OCI-LY1 (cell line): ENCODE measurements around the gene ATXN7L1.

Experiments used
- H2AFZ ChIP-seq: fragments of 200-600 bp; sonication (generic), shearing (Covaris generic); 2 replicates; pipeline ENCODE4 v1.6.0; 2014; ENCODE audit warnings: antibody characterized with exemption, mild to moderate bottlenecking, low read length
- H3F3A ChIP-seq: fragments of 200-600 bp; sonication (generic), shearing (Covaris generic); 2 replicates; pipeline ENCODE4 v1.6.0; 2014; ENCODE audit warnings: mild to moderate bottlenecking, antibody characterized with exemption, low read length, moderate library complexity; ENCODE audit not compliant: insufficient read depth
- H3K27ac ChIP-seq: fragments of 200-600 bp; sonication (generic); 2 replicates; pipeline ENCODE4 v1.5.1; 2014; ENCODE audit warnings: low read length, mixed run types, mild to moderate bottlenecking, low read depth; ENCODE audit not compliant: poor library complexity, severe bottlenecking
- H3K27me3 ChIP-seq: fragments of 200-600 bp; sonication (generic); 2 replicates; pipeline ENCODE4 v1.6.0; 2014; ENCODE audit warnings: antibody characterized with exemption, mild to moderate bottlenecking, low read length, moderate library complexity; ENCODE audit not compliant: insufficient read depth
- H3K36me3 ChIP-seq: fragments of 200-600 bp; sonication (generic); 2 replicates; pipeline ENCODE4 v1.6.1; 2014; ENCODE audit warnings: mild to moderate bottlenecking, antibody characterized with exemption, low read length, moderate library complexity, mixed read lengths; ENCODE audit not compliant: insufficient read depth
- H3K4me1 ChIP-seq: fragments of 200-600 bp; sonication (generic); 2 replicates; pipeline ENCODE4 v1.5.1; 2014; ENCODE audit warnings: mild to moderate bottlenecking, low read length, moderate library complexity; ENCODE audit not compliant: insufficient read depth, severe bottlenecking
- H3K4me2 ChIP-seq: fragments of 200-600 bp; sonication (generic), shearing (Covaris generic); 2 replicates; pipeline ENCODE4 v1.6.1; 2014; ENCODE audit warnings: low read length
- H3K4me3 ChIP-seq: fragments of 200-600 bp; sonication (generic); 2 replicates; pipeline ENCODE4 v1.5.1; 2014; ENCODE audit warnings: low read length, low read depth, mild to moderate bottlenecking, mixed read lengths; ENCODE audit not compliant: poor library complexity, severe bottlenecking
- H3K79me2 ChIP-seq: fragments of 200-600 bp; shearing (Covaris generic); 2 replicates; pipeline ENCODE4 v1.6.1; 2016; ENCODE audit warnings: mixed run types, low read length, mixed read lengths; ENCODE audit not compliant: insufficient read depth
- H3K9ac ChIP-seq: fragments of 200-600 bp; sonication (generic), shearing (Covaris generic); 2 replicates; pipeline ENCODE4 v1.6.1; 2014; ENCODE audit warnings: mild to moderate bottlenecking, low read length, mixed read lengths
- H3K9me2 ChIP-seq: fragments of 200-600 bp; sonication (generic), shearing (Covaris generic); 2 replicates; pipeline ENCODE4 v1.6.1; 2014; ENCODE audit warnings: low read depth, mild to moderate bottlenecking, low read length, mixed read lengths
- H3K9me3 ChIP-seq: fragments of 200-600 bp; shearing (Covaris generic); 2 replicates; pipeline ENCODE4 v1.6.1; 2014; ENCODE audit warnings: low read length, mixed read lengths
- H4K20me1 ChIP-seq: fragments of 200-600 bp; sonication (generic), shearing (Covaris generic); 2 replicates; pipeline ENCODE4 v1.6.0; 2016; ENCODE audit warnings: mild to moderate bottlenecking, low read length; ENCODE audit not compliant: insufficient read depth
- CTCF ChIP-seq: fragments of 200-600 bp; sonication (generic), shearing (Covaris generic); IDR thresholded peaks from 2 replicates; pipeline ENCODE4 v1.5.1; 2017; ENCODE audit warnings: mild to moderate bottlenecking, antibody characterized with exemption, low read length, moderate library complexity, mixed read lengths
- EZH2 ChIP-seq: fragments of 200-600 bp; sonication (generic), shearing (Covaris generic); IDR thresholded peaks from 2 replicates; pipeline ENCODE4 v1.8.0; 2017; ENCODE audit warnings: borderline replicate concordance, mixed run types, mild to moderate bottlenecking, antibody characterized with exemption, low read length, moderate library complexity, mixed read lengths

The ATXN7L1 gene

GRCh38 chr7:105644937-105645336 lies 231.5 kb downstream of the ATXN7L1 start:
- no peaks in the 10 kb centered on the region for H3K79me2 ChIP-seq
- H3K4me3 ChIP-seq: no peak overlapping the region
- no peaks in the 10 kb centered on the region for H3K4me1 ChIP-seq
- H2AFZ ChIP-seq: no peak overlapping the region
- H3K4me2 ChIP-seq: no peak overlapping the region
- no peaks in the 10 kb centered on the region for H4K20me1 ChIP-seq
- no peak overlapping the region for H3K27ac ChIP-seq
- no peak overlapping the region for H3K9ac ChIP-seq
- H3K9me3 ChIP-seq: no peaks in the 10 kb centered on the region
- H3K9me2 ChIP-seq: no peaks in the 10 kb centered on the region
- H3K27me3 ChIP-seq: peaks cover 6% of the 10 kb centered on the region; the same call in 1 of the 2 replicates
- TF ChIP-seq EZH2: no peak
- TF ChIP-seq CTCF: no peak
- no peaks in the 10 kb centered on the region for H3K36me3 ChIP-seq
- no peaks in the 10 kb centered on the region for H3F3A ChIP-seq

GRCh38 chr7:105643851-105644250 lies 232.5 kb downstream of the ATXN7L1 start:
- H2AFZ ChIP-seq: no peak overlapping the region
- H3K4me1 ChIP-seq: no peaks in the 10 kb centered on the region

GRCh38 chr7:105643384-105643783 lies 233.0 kb downstream of the ATXN7L1 start:
- Histone ChIP-seq H3F3A (no peaks in the 10 kb centered on the region), H2AFZ (no peak overlapping the region), H4K20me1 (no peaks in the 10 kb centered on the region), H3K9me2 (no peaks in the 10 kb centered on the region), H3K27ac (no peak overlapping the region), H3K4me3 (no peak overlapping the region), H3K4me1 (no peaks in the 10 kb centered on the region), H3K27me3 (peaks cover 13% of the 10 kb centered on the region; the same call in 1 of the 2 replicates), H3K9ac (no peak overlapping the region), H3K79me2 (no peaks in the 10 kb centered on the region), H3K4me2 (no peak overlapping the region), H3K36me3 (no peaks in the 10 kb centered on the region), H3K9me3 (no peaks in the 10 kb centered on the region)
- TF ChIP-seq EZH2: no peak

More at GRCh38 chr7:105643851-105644250, 232.5 kb downstream of the ATXN7L1 start:
- H4K20me1 ChIP-seq: no peaks in the 10 kb centered on the region
- peaks cover 12% of the 10 kb centered on the region; the same call in 1 of the 2 replicates for H3K27me3 ChIP-seq
- no peaks in the 10 kb centered on the region for H3F3A ChIP-seq
- no peaks in the 10 kb centered on the region for H3K36me3 ChIP-seq
- no peaks in the 10 kb centered on the region for H3K9me2 ChIP-seq
- TF ChIP-seq EZH2 (no peak), CTCF (no peak)
- no peak overlapping the region for H3K4me2 ChIP-seq
- H3K27ac ChIP-seq: no peak overlapping the region
- H3K9me3 ChIP-seq: no peaks in the 10 kb centered on the region
- H3K79me2 ChIP-seq: no peaks in the 10 kb centered on the region
- no peak overlapping the region for H3K4me3 ChIP-seq
- H3K9ac ChIP-seq: no peak overlapping the region

- H3K36me3 ChIP-seq: no peaks in the 10 kb centered on the region
- no peak overlapping the region for H3K9ac ChIP-seq
- H3K4me1 ChIP-seq: no peaks in the 10 kb centered on the region
- no peak overlapping the region for H3K4me3 ChIP-seq
- H2AFZ ChIP-seq: no peak overlapping the region
- no peaks in the 10 kb centered on the region for H3F3A ChIP-seq
- TF ChIP-seq EZH2 (no peak), CTCF (no peak)
- H3K9me2 ChIP-seq: no peaks in the 10 kb centered on the region
- H3K9me3 ChIP-seq: no peaks in the 10 kb centered on the region
- no peak overlapping the region for H3K27ac ChIP-seq
- H3K79me2 ChIP-seq: no peaks in the 10 kb centered on the region
- peaks cover 18% of the 10 kb centered on the region for H3K27me3 ChIP-seq
- no peaks in the 10 kb centered on the region for H4K20me1 ChIP-seq
- no peak overlapping the region for H3K4me2 ChIP-seq
These were observed 234.1 kb downstream of the ATXN7L1 start for GRCh38 chr7:105642264-105642663.
